ENCODE results near the gene PSMB5. TPM values are rescaled to one million over a fixed set of nuclear protein-coding genes. Genes with fewer than 3 reads are reported as not detected.

PSMB5 gene
- total and polyA plus RNA-seq, 2 of the 13 experiments (the other 11 are each of a cell fraction or from before 2014, with no cell fraction given) = 705 to 871 TPM

DNA sequence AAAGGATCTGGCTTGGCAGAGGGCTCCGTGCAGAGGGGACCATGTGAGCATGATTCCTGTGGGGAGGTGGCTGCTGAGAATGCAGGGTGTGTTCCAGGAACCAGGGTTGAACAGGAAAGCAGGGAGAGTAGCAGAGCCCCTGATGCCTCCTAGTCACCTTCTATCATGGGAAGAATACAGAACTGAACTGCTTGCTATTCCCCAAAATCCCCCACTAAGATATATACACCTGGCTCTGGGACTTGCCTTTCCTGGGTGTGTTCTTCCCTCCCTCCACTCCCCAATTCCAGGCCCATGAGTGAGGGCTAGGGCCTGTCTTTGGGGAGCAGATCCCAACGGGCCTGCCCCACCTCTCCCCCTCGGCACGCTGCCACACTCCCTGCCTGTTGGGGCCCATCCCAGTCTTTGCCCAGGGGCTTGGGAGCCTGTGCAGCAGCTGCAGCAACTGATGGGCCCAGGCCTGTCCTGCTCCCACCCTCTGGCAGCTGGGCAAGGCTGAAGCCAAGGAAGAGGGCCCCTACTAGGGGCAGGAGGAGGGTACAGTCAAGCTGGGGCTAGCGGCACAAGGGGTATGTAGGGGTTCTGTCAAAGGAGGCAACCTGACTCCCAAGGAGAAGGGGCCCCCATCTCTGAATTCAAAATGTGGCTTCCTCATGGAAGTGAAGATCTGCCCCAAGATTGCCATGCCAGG, 55.6 kb downstream of the PSMB5 start (continued):
- TF ChIP-seq, protein P1, sequence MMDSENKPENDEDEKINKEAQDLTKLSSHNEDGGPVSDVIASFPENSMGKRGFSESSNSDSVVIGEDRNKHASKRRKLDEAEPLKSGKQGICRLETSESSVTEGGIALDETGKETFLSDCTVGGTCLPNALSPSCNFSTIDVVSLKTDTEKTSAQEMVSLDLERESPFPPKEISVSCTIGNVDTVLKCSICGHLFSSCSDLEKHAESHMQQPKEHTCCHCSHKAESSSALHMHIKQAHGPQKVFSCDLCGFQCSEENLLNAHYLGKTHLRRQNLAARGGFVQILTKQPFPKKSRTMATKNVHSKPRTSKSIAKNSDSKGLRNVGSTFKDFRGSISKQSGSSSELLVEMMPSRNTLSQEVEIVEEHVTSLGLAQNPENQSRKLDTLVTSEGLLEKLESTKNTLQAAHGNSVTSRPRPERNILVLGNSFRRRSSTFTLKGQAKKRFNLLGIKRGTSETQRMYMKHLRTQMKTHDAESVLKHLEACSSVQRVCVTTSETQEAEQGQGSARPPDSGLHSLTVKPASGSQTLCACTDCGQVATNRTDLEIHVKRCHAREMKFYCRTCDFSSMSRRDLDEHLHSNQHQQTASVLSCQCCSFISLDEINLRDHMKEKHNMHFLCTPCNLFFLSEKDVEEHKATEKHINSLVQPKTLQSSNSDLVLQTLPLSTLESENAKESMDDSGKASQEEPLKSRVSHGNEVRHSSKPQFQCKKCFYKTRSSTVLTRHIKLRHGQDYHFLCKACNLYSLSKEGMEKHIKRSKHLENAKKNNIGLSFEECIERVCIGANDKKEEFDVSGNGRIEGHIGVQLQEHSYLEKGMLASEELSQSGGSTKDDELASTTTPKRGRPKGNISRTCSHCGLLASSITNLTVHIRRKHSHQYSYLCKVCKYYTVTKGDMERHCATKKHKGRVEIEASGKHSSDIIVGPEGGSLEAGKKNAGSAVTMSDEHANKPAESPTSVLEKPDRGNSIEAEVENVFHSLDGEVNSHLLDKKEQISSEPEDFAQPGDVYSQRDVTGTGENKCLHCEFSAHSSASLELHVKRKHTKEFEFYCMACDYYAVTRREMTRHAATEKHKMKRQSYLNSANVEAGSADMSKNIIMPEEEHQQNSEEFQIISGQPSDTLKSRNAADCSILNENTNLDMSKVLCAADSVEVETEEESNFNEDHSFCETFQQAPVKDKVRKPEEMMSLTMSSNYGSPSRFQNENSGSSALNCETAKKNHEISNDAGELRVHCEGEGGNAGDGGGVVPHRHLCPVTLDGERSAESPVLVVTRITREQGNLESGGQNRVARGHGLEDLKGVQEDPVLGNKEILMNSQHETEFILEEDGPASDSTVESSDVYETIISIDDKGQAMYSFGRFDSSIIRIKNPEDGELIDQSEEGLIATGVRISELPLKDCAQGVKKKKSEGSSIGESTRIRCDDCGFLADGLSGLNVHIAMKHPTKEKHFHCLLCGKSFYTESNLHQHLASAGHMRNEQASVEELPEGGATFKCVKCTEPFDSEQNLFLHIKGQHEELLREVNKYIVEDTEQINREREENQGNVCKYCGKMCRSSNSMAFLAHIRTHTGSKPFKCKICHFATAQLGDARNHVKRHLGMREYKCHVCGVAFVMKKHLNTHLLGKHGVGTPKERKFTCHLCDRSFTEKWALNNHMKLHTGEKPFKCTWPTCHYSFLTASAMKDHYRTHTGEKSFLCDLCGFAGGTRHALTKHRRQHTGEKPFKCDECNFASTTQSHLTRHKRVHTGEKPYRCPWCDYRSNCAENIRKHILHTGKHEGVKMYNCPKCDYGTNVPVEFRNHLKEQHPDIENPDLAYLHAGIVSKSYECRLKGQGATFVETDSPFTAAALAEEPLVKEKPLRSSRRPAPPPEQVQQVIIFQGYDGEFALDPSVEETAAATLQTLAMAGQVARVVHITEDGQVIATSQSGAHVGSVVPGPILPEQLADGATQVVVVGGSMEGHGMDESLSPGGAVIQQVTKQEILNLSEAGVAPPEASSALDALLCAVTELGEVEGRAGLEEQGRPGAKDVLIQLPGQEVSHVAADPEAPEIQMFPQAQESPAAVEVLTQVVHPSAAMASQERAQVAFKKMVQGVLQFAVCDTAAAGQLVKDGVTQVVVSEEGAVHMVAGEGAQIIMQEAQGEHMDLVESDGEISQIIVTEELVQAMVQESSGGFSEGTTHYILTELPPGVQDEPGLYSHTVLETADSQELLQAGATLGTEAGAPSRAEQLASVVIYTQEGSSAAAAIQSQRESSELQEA (CRISPR knock-in tag; IDR thresholded peaks at IDR 0.05; ENCODE audit: not compliant biosample characterization) = no peak
- peak; percentile 71; the same call in 1 of the 2 replicates for TF ChIP-seq KDM3A (CRISPR knock-in tag; IDR thresholded peaks at IDR 0.05; ENCODE audit: low read depth)
- TF ChIP-seq, protein P2, sequence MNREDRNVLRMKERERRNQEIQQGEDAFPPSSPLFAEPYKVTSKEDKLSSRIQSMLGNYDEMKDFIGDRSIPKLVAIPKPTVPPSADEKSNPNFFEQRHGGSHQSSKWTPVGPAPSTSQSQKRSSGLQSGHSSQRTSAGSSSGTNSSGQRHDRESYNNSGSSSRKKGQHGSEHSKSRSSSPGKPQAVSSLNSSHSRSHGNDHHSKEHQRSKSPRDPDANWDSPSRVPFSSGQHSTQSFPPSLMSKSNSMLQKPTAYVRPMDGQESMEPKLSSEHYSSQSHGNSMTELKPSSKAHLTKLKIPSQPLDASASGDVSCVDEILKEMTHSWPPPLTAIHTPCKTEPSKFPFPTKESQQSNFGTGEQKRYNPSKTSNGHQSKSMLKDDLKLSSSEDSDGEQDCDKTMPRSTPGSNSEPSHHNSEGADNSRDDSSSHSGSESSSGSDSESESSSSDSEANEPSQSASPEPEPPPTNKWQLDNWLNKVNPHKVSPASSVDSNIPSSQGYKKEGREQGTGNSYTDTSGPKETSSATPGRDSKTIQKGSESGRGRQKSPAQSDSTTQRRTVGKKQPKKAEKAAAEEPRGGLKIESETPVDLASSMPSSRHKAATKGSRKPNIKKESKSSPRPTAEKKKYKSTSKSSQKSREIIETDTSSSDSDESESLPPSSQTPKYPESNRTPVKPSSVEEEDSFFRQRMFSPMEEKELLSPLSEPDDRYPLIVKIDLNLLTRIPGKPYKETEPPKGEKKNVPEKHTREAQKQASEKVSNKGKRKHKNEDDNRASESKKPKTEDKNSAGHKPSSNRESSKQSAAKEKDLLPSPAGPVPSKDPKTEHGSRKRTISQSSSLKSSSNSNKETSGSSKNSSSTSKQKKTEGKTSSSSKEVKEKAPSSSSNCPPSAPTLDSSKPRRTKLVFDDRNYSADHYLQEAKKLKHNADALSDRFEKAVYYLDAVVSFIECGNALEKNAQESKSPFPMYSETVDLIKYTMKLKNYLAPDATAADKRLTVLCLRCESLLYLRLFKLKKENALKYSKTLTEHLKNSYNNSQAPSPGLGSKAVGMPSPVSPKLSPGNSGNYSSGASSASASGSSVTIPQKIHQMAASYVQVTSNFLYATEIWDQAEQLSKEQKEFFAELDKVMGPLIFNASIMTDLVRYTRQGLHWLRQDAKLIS (CRISPR knock-in tag; IDR thresholded peaks at IDR 0.05) = peak; percentile 73; the same call in 1 of the 2 replicates
- peak; percentile 75 for TF ChIP-seq ZNF792 (CRISPR knock-in tag; IDR thresholded peaks at IDR 0.05)
- TF ChIP-seq, protein P3, sequence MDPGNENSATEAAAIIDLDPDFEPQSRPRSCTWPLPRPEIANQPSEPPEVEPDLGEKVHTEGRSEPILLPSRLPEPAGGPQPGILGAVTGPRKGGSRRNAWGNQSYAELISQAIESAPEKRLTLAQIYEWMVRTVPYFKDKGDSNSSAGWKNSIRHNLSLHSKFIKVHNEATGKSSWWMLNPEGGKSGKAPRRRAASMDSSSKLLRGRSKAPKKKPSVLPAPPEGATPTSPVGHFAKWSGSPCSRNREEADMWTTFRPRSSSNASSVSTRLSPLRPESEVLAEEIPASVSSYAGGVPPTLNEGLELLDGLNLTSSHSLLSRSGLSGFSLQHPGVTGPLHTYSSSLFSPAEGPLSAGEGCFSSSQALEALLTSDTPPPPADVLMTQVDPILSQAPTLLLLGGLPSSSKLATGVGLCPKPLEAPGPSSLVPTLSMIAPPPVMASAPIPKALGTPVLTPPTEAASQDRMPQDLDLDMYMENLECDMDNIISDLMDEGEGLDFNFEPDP (CRISPR knock-in tag; conservative IDR thresholded peaks at IDR 0.05) = no peak
- peak; percentile 83; the same call in 1 of the 2 replicates for TF ChIP-seq ZNF768 (CRISPR knock-in tag; IDR thresholded peaks at IDR 0.05)
- peak; percentile 43 for TF ChIP-seq FOXA3 (CRISPR knock-in tag; IDR thresholded peaks at IDR 0.05)
- no peak for TF ChIP-seq GABPA (IDR thresholded peaks at IDR 0.05; ENCODE audit: low read depth, low read length)
- TF ChIP-seq GABPA (CRISPR knock-in tag; IDR thresholded peaks at IDR 0.05; ENCODE audit: low read depth) = no peak
- no peak for TF ChIP-seq ZNF615 (CRISPR knock-in tag; IDR thresholded peaks at IDR 0.05; ENCODE audit: borderline replicate concordance)
- no peak for TF ChIP-seq ZNF333 (CRISPR knock-in tag; IDR thresholded peaks at IDR 0.05; ENCODE audit: borderline replicate concordance)
- 0 out of 2 replicates have a peak, but pooled peaks have one; percentile 65 for TF ChIP-seq STAT5B (CRISPR knock-in tag; IDR thresholded peaks at IDR 0.05)
- TF ChIP-seq ZNF446 (CRISPR knock-in tag; IDR thresholded peaks at IDR 0.05) = no peak
- TF ChIP-seq PAX8 (CRISPR knock-in tag; IDR thresholded peaks at IDR 0.05; ENCODE audit: borderline replicate concordance) = no peak
- TF ChIP-seq ZNF235 (CRISPR knock-in tag; IDR thresholded peaks at IDR 0.05; ENCODE audit: borderline replicate concordance) = no peak
- TF ChIP-seq SMC3 (IDR thresholded peaks at IDR 0.05; ENCODE audit: low read length) = peak; percentile 26; the same call in 1 of the 2 replicates
- 0 out of 2 replicates have a peak, but pooled peaks have one; percentile 14 for TF ChIP-seq PPARG (CRISPR knock-in tag; conservative IDR thresholded peaks at IDR 0.05)
